Astrocyte (in vitro differentiated cells and primary cell): ENCODE data around the gene PPFIA1.

Experiments
- EZH2 ChIP-seq: IDR thresholded peaks from 2 replicates; pipeline ENCODE4 v1.6.1; 2012; ENCODE audit warnings: mild to moderate bottlenecking, low read length, inconsistent platforms; ENCODE audit not compliant: insufficient read depth
- TF ChIP-seq, protein P1 (sequence below): IDR thresholded peaks from 2 replicates; pipeline ENCODE4 v1.5.1; 2011; ENCODE audit warnings: low read depth, mild to moderate bottlenecking, inconsistent platforms, low read length, moderate library complexity; ENCODE audit not compliant: insufficient read depth

DNA sequence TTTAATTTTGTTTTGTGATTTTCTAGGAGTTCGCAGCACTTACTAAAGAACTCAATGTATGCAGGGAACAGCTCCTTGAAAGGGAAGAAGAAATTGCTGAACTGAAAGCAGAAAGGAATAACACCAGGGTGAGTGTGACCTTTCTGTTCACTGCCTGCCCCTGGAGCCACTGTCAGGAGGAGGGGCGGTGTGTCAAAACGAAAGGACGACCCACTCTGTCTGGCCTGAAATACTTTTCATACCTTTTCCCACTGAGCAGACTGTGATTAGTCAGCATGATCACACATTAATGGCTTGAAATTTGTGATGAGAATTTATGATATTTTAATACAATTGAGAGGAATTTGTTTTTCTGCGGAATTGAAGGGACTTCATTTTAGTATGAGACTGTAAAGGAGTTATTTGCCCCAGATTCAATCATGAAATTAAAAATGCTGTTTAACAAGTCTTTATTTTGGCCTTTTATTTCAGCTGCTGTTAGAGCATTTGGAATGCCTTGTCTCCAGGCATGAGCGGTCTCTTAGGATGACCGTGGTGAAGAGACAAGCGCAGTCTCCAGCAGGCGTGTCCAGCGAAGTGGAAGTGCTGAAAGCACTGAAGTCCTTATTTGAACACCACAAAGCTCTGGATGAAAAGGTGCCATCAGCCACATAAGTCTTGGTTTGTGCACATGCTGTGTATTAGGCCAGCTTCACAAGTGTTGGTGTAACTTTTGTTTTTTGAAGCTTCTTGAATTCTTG, 54.1 kb downstream of the PPFIA1 start:
- TF ChIP-seq, protein P1, sequence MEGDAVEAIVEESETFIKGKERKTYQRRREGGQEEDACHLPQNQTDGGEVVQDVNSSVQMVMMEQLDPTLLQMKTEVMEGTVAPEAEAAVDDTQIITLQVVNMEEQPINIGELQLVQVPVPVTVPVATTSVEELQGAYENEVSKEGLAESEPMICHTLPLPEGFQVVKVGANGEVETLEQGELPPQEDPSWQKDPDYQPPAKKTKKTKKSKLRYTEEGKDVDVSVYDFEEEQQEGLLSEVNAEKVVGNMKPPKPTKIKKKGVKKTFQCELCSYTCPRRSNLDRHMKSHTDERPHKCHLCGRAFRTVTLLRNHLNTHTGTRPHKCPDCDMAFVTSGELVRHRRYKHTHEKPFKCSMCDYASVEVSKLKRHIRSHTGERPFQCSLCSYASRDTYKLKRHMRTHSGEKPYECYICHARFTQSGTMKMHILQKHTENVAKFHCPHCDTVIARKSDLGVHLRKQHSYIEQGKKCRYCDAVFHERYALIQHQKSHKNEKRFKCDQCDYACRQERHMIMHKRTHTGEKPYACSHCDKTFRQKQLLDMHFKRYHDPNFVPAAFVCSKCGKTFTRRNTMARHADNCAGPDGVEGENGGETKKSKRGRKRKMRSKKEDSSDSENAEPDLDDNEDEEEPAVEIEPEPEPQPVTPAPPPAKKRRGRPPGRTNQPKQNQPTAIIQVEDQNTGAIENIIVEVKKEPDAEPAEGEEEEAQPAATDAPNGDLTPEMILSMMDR = no peak
- no peak for TF ChIP-seq EZH2
